Progenitor cell of endocrine pancreas (in vitro differentiated cells): ENCODE measurements around the gene PPFIA1. TPM values are rescaled to one million over a fixed set of nuclear protein-coding genes. Genes with fewer than 3 reads are reported as not detected.
A peak's percentile ranks its signal among the peaks of the same experiment; 100 is the strongest.

Experiments used
- DNase-seq: peaks from one replicate; pipeline ENCODE4 v3.0.0; 2021; ENCODE audit warnings: low spot score; ENCODE audit not compliant: unreplicated experiment
- H3K27ac Mint-ChIP-seq: 2 replicates; pipeline ENCODE4 v1.8.0; 2021; ENCODE audit warnings: mild to moderate bottlenecking, moderate library complexity, mixed read lengths
- H3K27me3 Mint-ChIP-seq: 2 replicates; pipeline ENCODE4 v1.8.0; 2021; ENCODE audit warnings: mixed read lengths
- H3K36me3 Mint-ChIP-seq: 2 replicates; pipeline ENCODE4 v1.8.0; 2022; ENCODE audit warnings: mixed read lengths; ENCODE audit not compliant: insufficient read depth
- H3K4me1 Mint-ChIP-seq: 2 replicates; pipeline ENCODE4 v1.8.0; 2021; ENCODE audit warnings: low read depth, mixed read lengths
- H3K4me3 Mint-ChIP-seq: 2 replicates; pipeline ENCODE4 v1.8.0; 2021; ENCODE audit warnings: low read depth, mild to moderate bottlenecking, moderate library complexity, mixed read lengths
- H3K9me3 Mint-ChIP-seq: 2 replicates; pipeline ENCODE4 v1.8.0; 2021; ENCODE audit warnings: low read depth, mixed read lengths
- microRNA-seq: library from miRNA; unstranded; fragments of <30 nt; microRNA quantifications from one replicate; pipeline ENCODE4 v1.1.0, GENCODE V29; 2020; ENCODE audit warnings: borderline number of aligned reads; ENCODE audit not compliant: unreplicated experiment
- total RNA-seq: library from RNA; stranded (reverse); gene quantifications from 2 replicates; pipeline ENCODE4 v1.2.1, GENCODE V29; 2021
- TF ChIP-seq, protein P1 (sequence below): fragments of 200-600 bp; sonication (generic); IDR thresholded peaks from one replicate; pipeline ENCODE4 v1.5.0; 2021; ENCODE audit warnings: antibody characterized with exemption, mild to moderate bottlenecking; ENCODE audit not compliant: unreplicated experiment

Gene PPFIA1
- total RNA-seq, 1 donor from 2014 or later: 70.8 TPM

DNA sequence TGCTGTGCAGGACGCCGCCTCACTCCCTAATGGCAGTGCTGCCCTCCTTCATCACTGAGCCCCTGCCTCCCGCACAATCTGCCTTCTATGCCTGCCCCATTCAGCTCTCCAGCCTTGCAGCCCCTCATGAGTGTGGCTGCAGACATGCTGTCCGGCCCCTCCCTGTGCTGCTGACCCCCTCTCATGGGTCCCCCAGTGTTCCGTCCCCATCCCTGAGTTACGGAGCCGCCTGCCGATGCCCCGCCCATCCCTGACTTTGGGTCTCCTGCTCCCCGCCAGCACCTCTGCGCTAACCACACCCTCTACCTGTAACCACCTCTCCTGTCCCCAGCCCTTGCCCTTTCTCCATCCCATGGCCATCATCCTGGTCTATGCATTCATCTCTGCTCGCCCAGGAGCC, 161.1 kb downstream of the PPFIA1 start:
- TF ChIP-seq, protein P1, sequence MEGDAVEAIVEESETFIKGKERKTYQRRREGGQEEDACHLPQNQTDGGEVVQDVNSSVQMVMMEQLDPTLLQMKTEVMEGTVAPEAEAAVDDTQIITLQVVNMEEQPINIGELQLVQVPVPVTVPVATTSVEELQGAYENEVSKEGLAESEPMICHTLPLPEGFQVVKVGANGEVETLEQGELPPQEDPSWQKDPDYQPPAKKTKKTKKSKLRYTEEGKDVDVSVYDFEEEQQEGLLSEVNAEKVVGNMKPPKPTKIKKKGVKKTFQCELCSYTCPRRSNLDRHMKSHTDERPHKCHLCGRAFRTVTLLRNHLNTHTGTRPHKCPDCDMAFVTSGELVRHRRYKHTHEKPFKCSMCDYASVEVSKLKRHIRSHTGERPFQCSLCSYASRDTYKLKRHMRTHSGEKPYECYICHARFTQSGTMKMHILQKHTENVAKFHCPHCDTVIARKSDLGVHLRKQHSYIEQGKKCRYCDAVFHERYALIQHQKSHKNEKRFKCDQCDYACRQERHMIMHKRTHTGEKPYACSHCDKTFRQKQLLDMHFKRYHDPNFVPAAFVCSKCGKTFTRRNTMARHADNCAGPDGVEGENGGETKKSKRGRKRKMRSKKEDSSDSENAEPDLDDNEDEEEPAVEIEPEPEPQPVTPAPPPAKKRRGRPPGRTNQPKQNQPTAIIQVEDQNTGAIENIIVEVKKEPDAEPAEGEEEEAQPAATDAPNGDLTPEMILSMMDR: no peak
- no peaks in the 10 kb centered on the region for H3K27me3 Mint-ChIP-seq
- DNase-seq: no peak
- H3K4me1 Mint-ChIP-seq: no peaks in the 10 kb centered on the region
- H3K36me3 Mint-ChIP-seq: peaks cover 30% of the 10 kb centered on the region
- H3K4me3 Mint-ChIP-seq: no peak overlapping the region
- H3K27ac Mint-ChIP-seq: no peak overlapping the region
- no peaks in the 10 kb centered on the region for H3K9me3 Mint-ChIP-seq

DNA sequence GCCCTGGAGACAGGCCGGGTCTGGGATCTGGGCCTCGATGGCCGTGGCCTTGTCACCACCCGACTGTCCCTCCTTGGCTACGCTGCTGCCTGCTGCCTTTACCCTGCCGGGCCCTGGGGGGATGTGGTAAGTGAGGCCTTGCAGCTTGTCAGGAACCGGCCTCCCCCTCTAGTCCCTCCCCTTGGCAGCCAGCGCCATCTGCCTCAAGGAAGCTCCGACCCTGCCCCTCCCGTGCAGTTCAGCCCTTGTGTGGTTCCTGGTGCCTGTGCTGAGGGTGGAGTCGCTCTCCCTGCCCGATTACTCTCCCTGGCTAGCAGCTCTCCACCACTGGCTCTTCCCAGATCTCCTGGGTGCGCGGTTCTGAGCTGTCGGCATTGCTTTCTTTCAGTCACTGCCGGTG, 161.6 kb downstream of the PPFIA1 start:
- no peak for DNase-seq
- H3K36me3 Mint-ChIP-seq: peaks cover 30% of the 10 kb centered on the region
- no peaks in the 10 kb centered on the region for H3K9me3 Mint-ChIP-seq
- H3K27ac Mint-ChIP-seq: no peak overlapping the region
- no peaks in the 10 kb centered on the region for H3K4me1 Mint-ChIP-seq
- no peak overlapping the region for H3K4me3 Mint-ChIP-seq
- H3K27me3 Mint-ChIP-seq: no peaks in the 10 kb centered on the region
- TF ChIP-seq, protein P1: no peak

DNA sequence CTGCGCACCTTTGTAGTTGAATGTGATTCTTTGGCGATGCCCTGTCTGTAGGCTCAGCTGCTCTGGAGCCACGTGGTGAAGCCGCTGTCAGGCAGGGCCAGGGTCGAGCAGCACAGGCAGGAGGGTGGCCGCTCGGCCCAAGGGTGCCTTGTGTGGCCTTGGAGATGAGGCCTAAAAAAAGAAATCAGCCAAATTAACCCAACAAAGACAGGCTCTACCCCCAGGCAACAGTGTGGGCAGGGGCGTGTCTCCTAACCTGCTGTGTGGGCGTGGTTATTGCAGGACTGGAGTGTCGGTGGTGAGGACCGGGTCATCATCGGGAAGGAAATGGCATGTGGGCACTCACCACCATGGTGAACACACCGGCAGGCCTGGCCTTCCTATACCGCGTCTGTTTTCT, 162.1 kb downstream of the PPFIA1 start:
- Mint-ChIP-seq H3K4me1 (no peaks in the 10 kb centered on the region), H3K27ac (no peak overlapping the region), H3K36me3 (peaks cover 29% of the 10 kb centered on the region), H3K9me3 (no peaks in the 10 kb centered on the region), H3K27me3 (no peaks in the 10 kb centered on the region), H3K4me3 (no peak overlapping the region)
- TF ChIP-seq, protein P1: no peak
- no peak for DNase-seq

DNA sequence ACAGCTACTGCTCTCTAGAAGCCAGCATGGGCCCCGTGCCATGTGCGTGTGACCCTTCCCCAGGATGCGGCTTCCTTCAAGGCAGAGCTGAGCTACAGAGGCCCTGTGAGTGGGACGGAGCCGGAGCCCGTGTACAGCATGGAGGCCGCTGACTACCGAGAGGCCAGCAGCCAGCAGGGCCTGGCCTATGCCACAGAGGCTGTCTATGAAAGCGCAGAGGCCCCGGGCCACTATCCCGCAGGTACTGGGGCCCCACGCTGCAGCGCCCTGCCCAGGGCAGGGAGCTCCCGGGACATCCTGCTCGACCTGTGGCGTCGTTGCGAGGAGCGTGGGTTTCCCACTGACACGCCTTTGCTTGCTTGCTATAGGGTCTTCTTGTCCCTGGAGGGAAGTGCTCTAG, 162.5 kb downstream of the PPFIA1 start:
- Mint-ChIP-seq H3K9me3 (no peaks in the 10 kb centered on the region), H3K36me3 (peaks cover 32% of the 10 kb centered on the region), H3K4me3 (no peak overlapping the region), H3K4me1 (no peaks in the 10 kb centered on the region), H3K27me3 (no peaks in the 10 kb centered on the region), H3K27ac (no peak overlapping the region)
- TF ChIP-seq, protein P1: no peak
- DNase-seq: no peak

DNA sequence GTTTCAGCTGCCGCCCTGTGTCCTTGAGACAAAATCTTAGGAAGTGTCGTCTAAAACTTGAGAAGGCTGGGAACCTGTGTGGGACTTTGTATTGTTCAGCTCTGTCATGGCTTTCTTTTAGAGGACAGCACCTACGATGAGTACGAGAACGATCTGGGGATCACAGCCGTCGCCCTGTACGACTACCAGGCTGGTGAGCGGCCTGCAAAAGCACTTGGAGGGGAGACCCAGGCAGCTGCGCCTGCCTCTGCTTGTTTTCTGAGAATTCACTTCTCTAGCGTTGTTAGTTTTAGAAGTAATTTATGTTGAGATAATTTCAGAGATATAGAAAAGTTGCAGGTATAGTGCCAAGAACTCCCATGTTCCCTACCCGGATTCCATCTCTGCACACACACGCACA, 163.0 kb downstream of the PPFIA1 start:
- H3K36me3 Mint-ChIP-seq: peaks cover 32% of the 10 kb centered on the region
- TF ChIP-seq, protein P1: no peak

More for the DNA sequence above, 163.0 kb downstream of the PPFIA1 start:
- Mint-ChIP-seq H3K27ac (no peak overlapping the region), H3K4me1 (no peaks in the 10 kb centered on the region), H3K9me3 (no peaks in the 10 kb centered on the region), H3K4me3 (no peak overlapping the region), H3K27me3 (no peaks in the 10 kb centered on the region)
- no peak for DNase-seq

Small RNA genes lying within 50 kb of the gene (microRNA-seq; reads per million reads assigned to microRNA genes)
- 17.9 reads per million, percentile 28 among the genes with 10 or more reads in this experiment for gene MIR548K

Other genes starting within 250 kb of the PPFIA1 start
- 8.7 and 9.1 TPM in 2 replicates for gene ANO1, start 192.4 kb upstream of the PPFIA1 start, total RNA-seq
- 20.0 and 22.1 TPM in 2 replicates for gene FADD, start 67.4 kb upstream of the PPFIA1 start, total RNA-seq
- gene CTTN, start 127.8 kb downstream of the PPFIA1 start, total RNA-seq: 239 and 244 TPM in 2 replicates